SK-MEL-5 (cell line): ENCODE data around the gene INIP. TPM values are rescaled to one million over a fixed set of nuclear protein-coding genes. Genes with fewer than 3 reads are reported as not detected.
"Not testable (repeated sequence)": the region's sequence is repeated elsewhere in the genome, so short reads cannot be mapped to it uniquely, and the experiment has no call there.

Experiments
- DNase-seq: peaks from one replicate; pipeline ENCODE4 v3.0.0-alpha.2; 2016; ENCODE audit warnings: low read depth, low spot score
- in situ Hi-C: cut with HindIII; loops from 2 replicates; pipeline ENCODE4 v1.10.0; 2016; ENCODE audit warnings: low sequenced_read_pairs, high pct_unique_total_duplicates, low pct_unique_long_range_greater_than_20kb
- total RNA-seq: library from RNA; depleted of rRNA; stranded (reverse); fragments of >200 nt; shearing (Covaris generic); gene quantifications from 2 replicates; pipeline ENCODE4 v1.2.3, GENCODE V29; 2014

Gene INIP
- total RNA-seq, 1 experiment from 2014 or later = 20.2 TPM

DNA sequence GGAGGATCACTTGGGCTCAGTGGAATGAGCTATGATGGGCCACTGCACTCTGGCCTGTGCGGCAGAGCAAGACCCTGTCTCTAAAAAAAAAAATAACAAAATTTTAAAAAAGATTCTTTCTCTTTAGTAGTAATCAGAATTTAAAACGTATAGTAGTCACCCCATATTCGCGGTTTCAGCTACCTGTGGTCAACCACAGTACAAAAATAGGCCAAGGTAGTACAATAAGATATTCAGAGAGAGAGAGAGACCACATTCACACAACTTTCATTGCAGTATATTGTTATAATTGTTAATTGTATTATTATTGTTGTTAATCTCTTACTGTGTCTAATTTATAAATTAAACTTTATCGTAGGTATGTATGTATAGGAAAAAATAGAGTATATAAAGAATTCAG is 18.7 kb downstream of the INIP start:
- no peak for DNase-seq
- in situ Hi-C loops = no loop called here

DNA sequence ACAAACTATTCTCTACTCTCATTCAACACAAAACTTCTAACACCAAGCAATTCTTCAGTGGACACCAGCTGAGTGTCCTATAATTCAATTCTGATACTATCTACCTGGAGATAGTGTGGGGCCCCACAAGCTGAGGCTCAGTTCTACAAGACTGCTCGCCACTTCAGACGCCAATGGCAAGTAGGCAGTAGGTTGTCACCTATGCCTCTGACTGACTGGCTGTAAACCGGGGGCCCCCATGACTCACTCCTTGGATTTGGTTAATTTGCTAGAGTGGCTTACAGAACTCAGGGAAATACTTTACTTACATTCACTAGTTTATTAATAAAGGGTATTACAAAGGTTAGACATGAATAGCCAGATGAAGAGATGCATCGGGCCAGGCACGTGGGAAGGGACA is 21.5 kb downstream of the INIP start:
- in situ Hi-C loops = no loop called here
- DNase-seq = no peak

DNA sequence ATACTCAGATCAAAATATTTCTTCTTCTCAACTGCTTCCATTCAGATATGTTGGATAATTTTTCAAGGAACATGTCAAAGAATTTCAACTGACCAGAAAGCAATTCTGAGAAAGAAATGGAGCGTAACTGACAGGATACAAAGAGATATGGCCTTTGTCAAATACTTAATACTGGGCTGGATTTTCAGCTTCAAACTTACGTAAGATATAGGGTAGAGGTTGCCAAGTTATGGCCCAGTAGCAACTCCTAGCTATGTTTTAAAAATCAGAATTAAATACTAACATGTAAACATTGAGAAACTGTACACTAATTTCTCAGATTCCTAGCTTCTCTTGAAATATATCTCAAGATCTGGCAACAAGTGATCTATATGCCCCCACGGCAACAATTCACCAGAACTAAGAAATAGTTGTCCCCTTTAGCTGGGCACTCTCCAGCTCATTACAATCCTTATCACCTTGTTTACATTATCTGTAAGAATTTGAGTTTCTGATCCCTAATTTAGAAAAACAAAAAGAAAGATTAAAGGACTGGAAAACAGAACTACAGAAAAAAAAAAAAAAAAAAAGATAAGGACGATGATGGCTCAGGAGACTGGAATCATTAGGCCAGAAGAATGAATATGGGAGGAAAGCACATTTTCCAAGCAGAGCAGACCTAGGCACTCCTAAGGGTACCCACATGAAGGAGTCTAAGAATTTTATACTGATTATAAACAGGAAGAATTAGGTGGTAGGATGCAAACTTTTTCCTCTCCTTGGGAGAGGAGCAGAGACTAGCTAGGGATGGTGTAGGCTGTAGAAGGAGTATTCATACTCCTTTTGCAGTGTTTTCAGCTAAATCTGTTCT is 23.0 kb downstream of the INIP start:
- no peak for DNase-seq
- in situ Hi-C loops = no loop called here

GRCh38 chr9:112689161-112689740 is 28.7 kb downstream of the INIP start:
- no peak for DNase-seq
- in situ Hi-C loops = no loop called here

DNA sequence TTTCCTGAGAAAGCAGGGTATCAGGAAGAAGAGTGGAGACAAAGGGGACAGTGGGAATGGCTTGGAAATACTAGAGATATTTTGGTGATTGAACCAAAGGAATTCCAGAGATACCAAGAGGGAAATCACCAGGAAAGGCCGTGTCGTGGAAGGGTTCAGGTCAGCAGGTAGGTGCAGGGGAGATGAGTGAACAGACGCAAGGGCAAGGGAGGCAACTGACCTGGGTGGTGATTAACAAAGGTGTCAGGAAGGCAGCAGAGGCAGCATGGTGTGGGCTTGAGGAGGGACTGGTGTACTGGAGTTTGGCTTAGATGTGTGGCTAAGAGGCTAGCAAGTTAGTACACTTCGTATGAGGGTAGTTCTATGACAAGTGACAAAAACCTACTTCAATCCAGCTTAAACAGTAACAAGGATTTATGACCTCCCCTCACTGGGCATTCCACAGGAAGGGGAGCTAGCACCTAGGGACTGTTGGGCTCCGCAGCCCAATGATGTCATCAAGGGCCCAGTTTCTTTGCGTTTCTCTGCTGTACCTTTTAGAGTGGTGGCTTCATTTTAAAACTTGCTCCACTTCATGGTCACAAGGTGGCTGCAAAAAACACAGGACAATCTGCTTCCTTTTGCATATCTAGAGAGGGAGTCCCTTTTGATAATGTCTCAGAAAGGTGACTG is 37.0 kb downstream of the INIP start:
- in situ Hi-C loops = no loop called here
- no peak for DNase-seq

DNA sequence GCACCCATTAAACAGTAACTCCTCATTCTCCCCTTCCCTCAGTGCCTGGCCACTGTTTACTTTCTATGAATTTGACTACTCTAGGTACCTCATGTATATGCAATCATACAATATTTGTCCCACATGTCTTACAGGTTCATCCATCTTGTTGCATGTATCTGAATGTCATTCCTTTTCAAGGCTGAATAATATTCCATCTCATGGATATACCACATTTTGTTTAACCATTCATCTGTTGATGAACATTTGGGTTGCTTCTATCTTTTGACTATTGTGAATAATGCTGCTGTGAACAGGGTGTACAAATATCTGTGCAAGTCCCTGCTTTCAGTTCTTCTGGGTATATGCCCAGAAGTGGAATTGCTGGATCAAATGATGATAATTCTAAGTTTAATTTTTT is 40.9 kb downstream of the INIP start:
- no peak for DNase-seq
- in situ Hi-C loops = no loop called here

- in situ Hi-C loops = not testable (repeated sequence)
Measured at GRCh38 chr9:112673221-112673620, 44.7 kb downstream of the INIP start.

DNA sequence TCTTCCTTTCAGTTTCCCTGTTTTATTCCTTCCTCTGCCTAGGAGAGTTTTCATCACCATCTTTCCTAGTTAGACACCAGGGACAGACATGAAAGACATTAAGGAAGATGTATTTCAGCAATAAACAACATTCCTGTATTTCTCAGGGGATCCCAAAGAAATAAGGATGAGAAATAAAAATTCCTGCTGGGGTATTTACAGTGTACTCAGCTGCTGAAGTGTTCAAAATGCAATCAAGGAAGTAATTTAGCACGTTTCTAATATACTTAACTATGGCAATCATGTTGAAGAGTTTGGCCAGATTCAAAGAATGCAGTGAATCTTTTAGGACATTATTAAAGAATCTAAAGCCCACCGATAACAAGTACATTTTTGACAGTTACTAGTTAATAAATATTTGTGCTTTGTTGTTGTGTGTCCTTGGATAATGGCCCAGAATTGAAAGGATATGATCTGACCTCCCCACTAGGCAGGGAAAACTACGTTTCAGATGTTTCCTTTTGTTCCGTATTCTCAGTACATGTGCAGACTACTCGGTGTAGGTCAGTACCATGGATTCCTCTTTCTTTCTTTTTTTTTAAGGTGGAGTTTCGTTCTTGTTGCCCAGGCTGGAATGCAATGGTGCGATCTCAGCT is 46.8 kb downstream of the INIP start:
- no peak for DNase-seq
- in situ Hi-C loops = no loop called here

More at GRCh38 chr9:112673221-112673620, 44.7 kb downstream of the INIP start:
- not testable (repeated sequence) for DNase-seq

DNA sequence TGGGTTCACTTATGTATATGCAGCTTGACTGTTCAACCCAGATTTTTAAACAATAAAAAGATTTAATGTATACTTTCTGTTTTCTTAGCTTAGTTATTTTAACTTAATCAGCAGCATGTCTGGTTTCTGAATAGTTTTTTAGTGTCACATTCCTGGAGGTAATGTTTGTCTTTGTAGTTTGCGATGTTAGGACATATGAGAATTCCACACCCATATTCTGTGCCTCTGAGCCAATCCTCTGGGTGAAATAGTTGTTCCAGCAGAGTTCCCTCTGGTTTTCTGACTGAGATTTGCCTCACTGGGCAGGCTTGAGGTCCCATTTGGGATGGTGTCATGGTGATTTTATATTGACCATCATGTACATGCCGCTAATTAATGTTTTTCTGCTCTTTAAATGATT is 48.6 kb downstream of the INIP start:
- DNase-seq = no peak
- in situ Hi-C loops = no loop called here

- peak; percentile 33 for DNase-seq
- in situ Hi-C loops = no loop called here
Measured at GRCh38 chr9:112665347-112665746, 52.6 kb downstream of the INIP start.

GRCh38 chr9:112664531-112664930 is 53.4 kb downstream of the INIP start:
- in situ Hi-C loops = no loop called here
- DNase-seq = no peak

- in situ Hi-C loops = no loop called here
- no peak for DNase-seq
Measured at GRCh38 chr9:112663681-112664080, 54.2 kb downstream of the INIP start.

GRCh38 chr9:112659906-112660305 is 58.0 kb downstream of the INIP start:
- in situ Hi-C loops = no loop called here

GRCh38 chr9:112655668-112656067 is 62.2 kb downstream of the INIP start:
- in situ Hi-C loops = no loop called here
- no peak for DNase-seq

More at GRCh38 chr9:112659906-112660305, 58.0 kb downstream of the INIP start:
- DNase-seq = no peak

DNA sequence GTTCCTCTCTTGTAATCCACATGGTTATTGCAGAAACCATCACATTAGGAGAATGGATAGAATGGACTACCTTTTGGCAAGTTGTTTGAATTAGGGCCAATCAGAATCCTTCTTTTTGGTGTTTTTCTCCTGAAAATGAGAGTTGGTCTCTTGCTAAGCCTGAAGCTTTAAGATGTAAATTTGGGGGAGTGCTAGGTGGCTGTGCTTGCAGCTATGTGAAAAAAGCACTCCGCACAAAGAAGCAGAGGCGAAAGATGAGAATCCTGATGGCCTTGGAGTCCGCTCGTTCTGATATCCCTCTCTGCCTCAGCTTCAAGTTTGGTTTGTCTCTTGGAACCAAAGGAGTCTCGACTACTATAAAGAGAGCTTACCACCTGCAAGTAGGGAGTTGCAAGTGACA is 63.6 kb downstream of the INIP start:
- DNase-seq = no peak
- in situ Hi-C loops = no loop called here

GRCh38 chr9:112648624-112649023 is 69.3 kb downstream of the INIP start:
- in situ Hi-C loops = no loop called here
- DNase-seq = no peak

DNA sequence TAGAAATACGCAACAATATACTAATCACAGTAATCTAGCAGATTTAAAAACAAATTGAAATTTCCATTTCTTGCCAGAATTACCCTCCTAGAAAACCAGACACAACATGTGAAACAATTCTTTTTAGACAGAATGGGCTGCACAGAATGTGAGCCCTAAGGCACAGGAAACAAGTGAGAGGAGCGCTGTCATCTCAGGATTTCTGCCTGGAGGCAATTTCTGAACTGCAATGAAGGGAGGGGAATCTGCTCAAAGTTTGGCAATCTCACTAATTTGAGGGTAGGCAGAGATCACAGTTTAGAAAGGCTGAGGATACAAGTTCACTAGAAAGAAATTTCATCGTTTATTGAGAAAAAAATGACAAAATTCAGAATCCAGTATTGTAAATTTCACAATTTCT is 70.3 kb downstream of the INIP start:
- DNase-seq = no peak
- in situ Hi-C loops = no loop called here

GRCh38 chr9:112642126-112642525 is 75.8 kb downstream of the INIP start:
- DNase-seq = no peak
- in situ Hi-C loops = no loop called here
